HCT116 (cell line): ENCODE results near the gene PHF1. TPM values are rescaled to one million over a fixed set of nuclear protein-coding genes. Genes with fewer than 3 reads are reported as not detected.

Experiments used
- ATAC-seq: fragments of 200-7000 bp; cut with Tn5 transposase; 2 replicates; pipeline ENCODE4 v1.9.1; 2020; ENCODE audit warnings: mild to moderate bottlenecking, moderate library complexity
- BruUV-seq: library from RNA; stranded (reverse); fragments of 400-500 nt; replicated peaks from 2 replicates; lab custom pipeline; 2021; lab: Mats Ljungman, UMichigan
- CTCF ChIA-PET: fragments of 300-600 bp; sonication (Branson Sonifier 250); formaldehyde crosslinking; loops from one replicate; lab custom pipeline; 2021; ENCODE audit warnings: antibody characterized with exemption; lab: Charles Lee
- POLR2A ChIA-PET: fragments of 300-600, 350-600 bp; sonication (Branson Sonifier 250); formaldehyde crosslinking; loops from one replicate; lab custom pipeline; 2021; ENCODE audit warnings: antibody characterized with exemption; lab: Charles Lee
- RAD21 ChIA-PET, 2 experiments: fragments of 300-600 bp; sonication (Branson Sonifier 250); formaldehyde crosslinking; loops; one replicate each; lab custom pipeline; 2023; ENCODE audit warnings: low total read pairs in 2 of 2; ENCODE audit not compliant: uncharacterized antibody in 2 of 2, unreplicated experiment in 2 of 2, low non-redundant PET in 1 of 2; lab: Charles Lee
- DNase-seq: peaks from one replicate; pipeline ENCODE4 v3.0.0-alpha.2; 2010; ENCODE audit warnings: low read depth, low spot score
- H2AFZ ChIP-seq: fragments of 200-600 bp; shearing (Covaris generic), sonication (generic); 2 replicates; pipeline ENCODE4 v1.6.1; 2017; ENCODE audit warnings: low read depth, mixed run types, mixed read lengths, antibody characterized with exemption, low read length; ENCODE audit not compliant: poor library complexity, severe bottlenecking
- H3K27ac ChIP-seq: 2 replicates; pipeline ENCODE4 v1.5.1; 2012; ENCODE audit warnings: low read depth, low read length
- H3K27me3 ChIP-seq: fragments of 200-600 bp; sonication (generic); 2 replicates; pipeline ENCODE4 v1.6.1; 2016; ENCODE audit warnings: mixed run types, low read length, mixed read lengths; ENCODE audit not compliant: insufficient read depth
- H3K36me3 ChIP-seq, 2 experiments: fragments of 200-500 bp in 1 of 2; fragments of 200-600 bp in 1 of 2; sonication (Bioruptor generic) in 1 of 2; sonication (generic) in 1 of 2; 2 replicates each; pipeline versions ENCODE4 v1.5.1 to v1.6.1; 2014 to 2016; ENCODE audit warnings: low read length in 2 of 2, inconsistent platforms in 1 of 2, mixed read lengths in 1 of 2, mixed run types in 1 of 2; ENCODE audit not compliant: insufficient read depth in 2 of 2, control insufficient read depth in 1 of 2
- H3K4me1 ChIP-seq, 2 experiments: fragments of 200-600 bp in 1 of 2; sonication (generic) in 1 of 2; 2 replicates each; pipeline versions ENCODE4 v1.5.1 to v1.6.1; 2012 to 2017; ENCODE audit warnings: low read length in 2 of 2, inconsistent platforms in 1 of 2, mild to moderate bottlenecking in 1 of 2, mixed read lengths in 1 of 2, mixed run types in 1 of 2, moderate library complexity in 1 of 2; ENCODE audit not compliant: insufficient read depth in 2 of 2, control insufficient read depth in 1 of 2
- H3K4me2 ChIP-seq: fragments of 200-600 bp; sonication (generic); 2 replicates; pipeline ENCODE4 v1.6.1; 2017; ENCODE audit warnings: mixed run types, low read length, mixed read lengths
- H3K4me3 ChIP-seq, 2 experiments: fragments of 200-600 bp in 1 of 2; sonication (generic) in 1 of 2; replicated peaks in 1 of 2; 2 replicates each; pipeline ENCODE4 v1.5.1; 2011 to 2016; ENCODE audit warnings: low read length in 2 of 2, control low read depth in 1 of 2, low read depth in 1 of 2, mild to moderate bottlenecking in 1 of 2, mixed read lengths in 1 of 2, mixed run types in 1 of 2
- H3K79me2 ChIP-seq: fragments of 200-600 bp; sonication (generic); 2 replicates; pipeline ENCODE4 v1.6.1; 2017; ENCODE audit warnings: mild to moderate bottlenecking, mixed run types, low read length, moderate library complexity, mixed read lengths; ENCODE audit not compliant: insufficient read depth
- H3K9ac ChIP-seq: fragments of 200-600 bp; sonication (generic); 2 replicates; pipeline ENCODE4 v1.6.1; 2016; ENCODE audit warnings: low read length, mixed read lengths
- H3K9me2 ChIP-seq: fragments of 200-600 bp; sonication (generic), shearing (Covaris generic); 2 replicates; pipeline ENCODE4 v1.6.1; 2017; ENCODE audit warnings: mixed run types, mild to moderate bottlenecking, moderate library complexity; ENCODE audit not compliant: insufficient read depth
- H3K9me3 ChIP-seq, 2 experiments: fragments of 200-500 bp in 1 of 2; fragments of 200-600 bp in 1 of 2; sonication (Bioruptor generic) in 1 of 2; sonication (generic) in 1 of 2; 2 replicates each; pipeline ENCODE4 v1.6.1; 2014 to 2017; ENCODE audit warnings: low read length in 2 of 2, mixed read lengths in 2 of 2, inconsistent platforms in 1 of 2, low read depth in 1 of 2, mild to moderate bottlenecking in 1 of 2, mixed run types in 1 of 2, moderate library complexity in 1 of 2; ENCODE audit not compliant: control insufficient read depth in 1 of 2, insufficient read depth in 1 of 2
- H4K20me1 ChIP-seq: fragments of 200-600 bp; sonication (generic), shearing (Covaris generic); 2 replicates; pipeline ENCODE4 v1.6.1; 2017; ENCODE audit warnings: mixed run types, mild to moderate bottlenecking, moderate library complexity; ENCODE audit not compliant: insufficient read depth
- ATF3 ChIP-seq: IDR thresholded peaks from 2 replicates; pipeline ENCODE4 v1.6.1; 2012
- CBX3 ChIP-seq: IDR thresholded peaks from 2 replicates; pipeline ENCODE4 v1.6.1; 2012; ENCODE audit warnings: low read depth
- ELF1 ChIP-seq: IDR thresholded peaks from 2 replicates; pipeline ENCODE4 v1.6.1; 2012; ENCODE audit warnings: low read depth, borderline replicate concordance
- EZH2 ChIP-seq: fragments of 200-600 bp; sonication (generic); IDR thresholded peaks from 2 replicates; pipeline ENCODE4 v1.6.1; 2017; ENCODE audit warnings: antibody characterized with exemption, mixed run types
- FOSL1 ChIP-seq: IDR thresholded peaks from 2 replicates; pipeline ENCODE4 v1.6.1; 2012; ENCODE audit warnings: low read depth
- JUND ChIP-seq: IDR thresholded peaks from 2 replicates; pipeline ENCODE4 v1.6.1; 2012
- POLR2A ChIP-seq: IDR thresholded peaks from 2 replicates; pipeline ENCODE4 v1.7.0; 2011; ENCODE audit warnings: borderline replicate concordance; ENCODE audit not compliant: insufficient read depth, insufficient read length; ENCODE audit errors: extremely low read depth
- POLR2AphosphoS5 ChIP-seq: IDR thresholded peaks from 2 replicates; pipeline ENCODE4 v1.6.1; 2011; ENCODE audit warnings: mild to moderate bottlenecking, low read depth, low read length, moderate library complexity
- REST ChIP-seq: IDR thresholded peaks from 2 replicates; pipeline ENCODE4 v1.6.1; 2012; ENCODE audit warnings: low read depth
- SIN3A ChIP-seq: IDR thresholded peaks from 2 replicates; pipeline ENCODE4 v1.6.1; 2012; ENCODE audit warnings: low read depth
- ZBTB33 ChIP-seq: IDR thresholded peaks from 2 replicates; pipeline ENCODE4 v1.6.1; 2011; ENCODE audit warnings: mild to moderate bottlenecking, low read length, moderate library complexity; ENCODE audit not compliant: insufficient replicate concordance; ENCODE audit errors: extremely low read depth
- ZFX ChIP-seq: fragments of 450-650 bp; IDR thresholded peaks from 2 replicates; pipeline ENCODE4 v1.6.1; 2017
- ZNF274 ChIP-seq: fragments of 200-500 bp; sonication (Bioruptor generic); IDR thresholded peaks from 2 replicates; pipeline ENCODE4 v1.6.1; 2014; ENCODE audit warnings: mild to moderate bottlenecking, low read depth, low read length, inconsistent platforms
- intact Hi-C: fragments of 100-400 bp; cut with micrococcal nuclease; formaldehyde crosslinking; loops from 2 replicates; pipeline ENCODE4 v1.10.0; 2022
- total RNA-seq: library from RNA; stranded (reverse); gene quantifications from one replicate; pipeline ENCODE4 v1.2.1, GENCODE V29; 2021; ENCODE audit not compliant: unreplicated experiment

Gene PHF1
- total RNA-seq, 1 experiment from 2014 or later, result 40.2 TPM

- no peak for ATAC-seq
Observed at GRCh38 chr6:33375143-33375671, 35.6 kb upstream of the PHF1 start.

More at GRCh38 chr6:33375143-33375671, 35.6 kb upstream of the PHF1 start:
- Histone ChIP-seq H3K9ac (no peak overlapping the region), H3K9me2 (no peaks in the 10 kb centered on the region), H3K79me2 (no peaks in the 10 kb centered on the region), H4K20me1 (no peaks in the 10 kb centered on the region), H3K27ac (no peak overlapping the region), H3K9me3 (no peaks in the 10 kb centered on the region), H2AFZ (no peak overlapping the region), H3K4me1 (peaks cover 0 to 16% of the 10 kb centered on the region in 2 experiments; a peak in 2 of 4 replicates), H3K27me3 (no peaks in the 10 kb centered on the region), H3K4me2 (0 out of 2 replicates have a peak overlapping the region, but pooled peaks have one; percentile 28), H3K4me3 (no peak overlapping the region), H3K36me3 (no peaks in the 10 kb centered on the region)
- no peak for TF ChIP-seq POLR2A
- no peak for TF ChIP-seq JUND
- no peak for TF ChIP-seq EZH2
- no peak for TF ChIP-seq CBX3
- TF ChIP-seq ATF3, result no peak
- no peak for TF ChIP-seq ZBTB33
- no peak for TF ChIP-seq POLR2AphosphoS5
- TF ChIP-seq ZFX, result no peak
- TF ChIP-seq SIN3A, result no peak
- no peak for TF ChIP-seq FOSL1
- no peak for TF ChIP-seq REST
- no peak for TF ChIP-seq ZNF274
- no peak for TF ChIP-seq ELF1
- ChIA-PET POLR2A (interaction anchor here (1.3 to 1.6 kb wide), 2 partner anchors 11 to 104 kb away, joined by 3 to 5 read pairs; partner anchors contain the start of genes RPS18 and VPS52), CTCF (interaction anchor here (1.0 to 1.1 kb wide), 2 partner anchors 11 to 127 kb away, joined by 3 read pairs; no protein-coding TSS in a partner anchor), RAD21 (no interaction called here)
- BruUV-seq, result no TSS peak
- intact Hi-C loops, result no loop called here
- no peak for DNase-seq
